ENCODE results near the gene ERO1B. TPM values are rescaled to one million over a fixed set of nuclear protein-coding genes. Genes with fewer than 3 reads are reported as not detected.

Gene ERO1B
- total RNA-seq, 2 experiments from 2014 or later, result 7.0 to 11.0 TPM

DNA sequence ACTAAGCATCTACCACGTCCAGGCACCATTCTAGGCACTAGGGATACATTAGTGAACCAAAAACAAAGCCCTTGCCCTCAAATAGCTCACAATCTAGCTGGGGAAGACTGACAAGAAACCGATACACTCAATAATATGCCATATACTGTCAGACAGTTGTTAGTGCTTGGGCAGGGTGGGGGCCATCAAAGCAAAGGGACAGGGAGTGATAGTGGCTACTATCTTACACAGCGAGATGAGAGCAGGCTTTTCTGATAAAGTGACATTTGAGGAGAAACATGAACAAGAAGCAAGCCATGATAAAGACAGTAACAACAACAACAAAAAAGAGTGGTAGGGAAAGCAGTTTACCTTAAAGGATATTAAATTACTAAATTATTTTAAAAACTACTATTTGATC lies 41.1 kb downstream of the ERO1B start:
- Histone ChIP-seq H3K4me2 (ENCODE audit: low read length) (no peak overlapping the region), H3K36me3 (ENCODE audit: insufficient read depth, low read length) (peaks cover 4% of the 10 kb centered on the region), H4K20me1 (ENCODE audit: insufficient read depth, low read length) (no peaks in the 10 kb centered on the region), H2AFZ (ENCODE audit: low read length) (no peak overlapping the region), H3K9me3 (ENCODE audit: low read length) (no peaks in the 10 kb centered on the region), H3K79me2 (ENCODE audit: insufficient read depth, low read depth, low read length) (no peaks in the 10 kb centered on the region), H3K4me3 (ENCODE audit: low read depth, low read length, poor library complexity, severe bottlenecking) (no peak overlapping the region), H3K9me2 (ENCODE audit: insufficient read depth, low read length) (0 out of 2 replicates have a peak, but pooled peaks cover 3% of the 10 kb centered on the region), H3K27ac (ENCODE audit: low read depth, low read length, poor library complexity, severe bottlenecking) (no peak overlapping the region), H3K4me1 (ENCODE audit: insufficient read depth, low read length, poor library complexity, severe bottlenecking) (no peaks in the 10 kb centered on the region)
- intact Hi-C loops (cut with micrococcal nuclease; ENCODE audit: unreplicated experiment), result no loop called here
- no peak for DNase-seq (ENCODE audit: low spot score)
- BruUV-seq (replicated peaks), result no TSS peak
- POLR2A ChIA-PET, result no interaction called here
- CTCF ChIA-PET (ENCODE audit: unreplicated experiment), result no interaction called here
- TF ChIP-seq, protein P1, sequence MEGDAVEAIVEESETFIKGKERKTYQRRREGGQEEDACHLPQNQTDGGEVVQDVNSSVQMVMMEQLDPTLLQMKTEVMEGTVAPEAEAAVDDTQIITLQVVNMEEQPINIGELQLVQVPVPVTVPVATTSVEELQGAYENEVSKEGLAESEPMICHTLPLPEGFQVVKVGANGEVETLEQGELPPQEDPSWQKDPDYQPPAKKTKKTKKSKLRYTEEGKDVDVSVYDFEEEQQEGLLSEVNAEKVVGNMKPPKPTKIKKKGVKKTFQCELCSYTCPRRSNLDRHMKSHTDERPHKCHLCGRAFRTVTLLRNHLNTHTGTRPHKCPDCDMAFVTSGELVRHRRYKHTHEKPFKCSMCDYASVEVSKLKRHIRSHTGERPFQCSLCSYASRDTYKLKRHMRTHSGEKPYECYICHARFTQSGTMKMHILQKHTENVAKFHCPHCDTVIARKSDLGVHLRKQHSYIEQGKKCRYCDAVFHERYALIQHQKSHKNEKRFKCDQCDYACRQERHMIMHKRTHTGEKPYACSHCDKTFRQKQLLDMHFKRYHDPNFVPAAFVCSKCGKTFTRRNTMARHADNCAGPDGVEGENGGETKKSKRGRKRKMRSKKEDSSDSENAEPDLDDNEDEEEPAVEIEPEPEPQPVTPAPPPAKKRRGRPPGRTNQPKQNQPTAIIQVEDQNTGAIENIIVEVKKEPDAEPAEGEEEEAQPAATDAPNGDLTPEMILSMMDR (conservative IDR thresholded peaks at IDR 0.05; ENCODE audit: low read length), result no peak
- TF ChIP-seq EZH2phosphoT487 (IDR thresholded peaks at IDR 0.05; ENCODE audit: borderline replicate concordance, low read depth, low read length), result no peak

DNA sequence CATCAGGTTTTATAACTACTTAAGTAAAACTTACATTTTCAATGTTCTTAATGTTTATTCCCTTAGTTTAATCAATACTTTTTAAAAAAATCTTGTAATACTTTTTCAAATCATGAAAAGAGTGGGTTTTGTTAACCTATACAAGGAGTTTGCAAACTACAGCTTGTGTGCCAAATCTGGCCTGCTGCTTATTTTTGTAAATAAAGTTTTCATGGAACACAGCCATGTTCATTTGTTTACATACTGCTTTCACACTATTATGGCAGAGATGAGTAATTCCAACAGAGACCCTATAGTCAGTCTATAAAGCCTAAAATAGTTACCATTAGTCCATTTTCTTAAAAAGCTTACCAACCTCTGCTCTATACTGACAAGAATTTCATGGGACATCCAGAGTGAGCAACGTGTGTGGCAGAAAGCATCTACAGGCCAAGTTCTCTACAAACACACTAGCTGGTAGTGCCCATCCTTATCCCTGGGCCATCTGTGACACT lies 42.6 kb downstream of the ERO1B start:
- no peak for TF ChIP-seq EZH2phosphoT487 (IDR thresholded peaks at IDR 0.05; ENCODE audit: borderline replicate concordance, low read depth, low read length)
- TF ChIP-seq, protein P1 (conservative IDR thresholded peaks at IDR 0.05; ENCODE audit: low read length), result no peak
- no peak for DNase-seq (ENCODE audit: low spot score)
- ChIA-PET POLR2A (interaction anchor here (0.7 to 1.1 kb wide), 3 partner anchors 8 to 44 kb away, joined by 3 to 4 read pairs (median 3); no protein-coding TSS in a partner anchor), CTCF (ENCODE audit: unreplicated experiment) (no interaction called here)
- no peaks in the 10 kb centered on the region for H3K4me1 ChIP-seq (ENCODE audit: insufficient read depth, low read length, poor library complexity, severe bottlenecking)
- intact Hi-C loops (cut with micrococcal nuclease; ENCODE audit: unreplicated experiment), result no loop called here
- H3K4me3 ChIP-seq (ENCODE audit: low read depth, low read length, poor library complexity, severe bottlenecking), result no peak overlapping the region
- no peaks in the 10 kb centered on the region for H3K79me2 ChIP-seq (ENCODE audit: insufficient read depth, low read depth, low read length)
- no peak overlapping the region for H2AFZ ChIP-seq (ENCODE audit: low read length)
- H3K4me2 ChIP-seq (ENCODE audit: low read length), result no peak overlapping the region
- H3K27ac ChIP-seq (ENCODE audit: low read depth, low read length, poor library complexity, severe bottlenecking), result no peak overlapping the region
- H3K9me3 ChIP-seq (ENCODE audit: low read length), result no peaks in the 10 kb centered on the region
- BruUV-seq (replicated peaks), result no TSS peak
- H3K36me3 ChIP-seq (ENCODE audit: insufficient read depth, low read length), result peaks cover 4% of the 10 kb centered on the region
- H3K9me2 ChIP-seq (ENCODE audit: insufficient read depth, low read length), result 0 out of 2 replicates have a peak, but pooled peaks cover 3% of the 10 kb centered on the region
- H4K20me1 ChIP-seq (ENCODE audit: insufficient read depth, low read length), result no peaks in the 10 kb centered on the region

DNA sequence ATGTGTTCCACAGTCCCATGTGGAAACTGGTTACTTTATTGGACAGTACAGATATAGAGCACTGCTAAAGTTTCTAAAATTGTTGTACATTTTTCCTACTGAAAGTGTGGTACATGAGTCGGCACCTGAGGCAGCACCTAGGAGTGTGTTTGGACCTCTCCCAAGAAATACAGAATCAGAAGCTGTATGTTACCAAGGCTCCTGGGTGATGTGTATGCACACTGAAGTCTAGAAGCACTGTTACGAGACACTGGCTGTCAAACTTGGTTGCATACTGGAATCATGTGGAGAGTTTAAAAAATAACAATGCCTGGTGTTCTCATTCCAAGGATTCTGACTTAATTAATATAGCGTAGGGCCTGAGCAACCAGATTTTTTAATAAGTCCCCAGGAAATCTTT lies 46.6 kb downstream of the ERO1B start:
- Histone ChIP-seq H3K79me2 (ENCODE audit: insufficient read depth, low read depth, low read length) (no peaks in the 10 kb centered on the region), H4K20me1 (ENCODE audit: insufficient read depth, low read length) (no peaks in the 10 kb centered on the region), H3K36me3 (ENCODE audit: insufficient read depth, low read length) (no peaks in the 10 kb centered on the region), H3K9me2 (ENCODE audit: insufficient read depth, low read length) (no peaks in the 10 kb centered on the region), H3K4me1 (ENCODE audit: insufficient read depth, low read length, poor library complexity, severe bottlenecking) (no peaks in the 10 kb centered on the region), H3K27ac (ENCODE audit: low read depth, low read length, poor library complexity, severe bottlenecking) (no peak overlapping the region), H3K9me3 (ENCODE audit: low read length) (no peaks in the 10 kb centered on the region), H2AFZ (ENCODE audit: low read length) (no peak overlapping the region), H3K4me2 (ENCODE audit: low read length) (no peak overlapping the region), H3K4me3 (ENCODE audit: low read depth, low read length, poor library complexity, severe bottlenecking) (no peak overlapping the region)
- no peak for DNase-seq (ENCODE audit: low spot score)
- BruUV-seq (replicated peaks), result no TSS peak
- intact Hi-C loops (cut with micrococcal nuclease; ENCODE audit: unreplicated experiment), result no loop called here
- ChIA-PET POLR2A (no interaction called here), CTCF (ENCODE audit: unreplicated experiment) (no interaction called here)
- TF ChIP-seq, protein P1 (conservative IDR thresholded peaks at IDR 0.05; ENCODE audit: low read length), result no peak
- no peak for TF ChIP-seq EZH2phosphoT487 (IDR thresholded peaks at IDR 0.05; ENCODE audit: borderline replicate concordance, low read depth, low read length)

All from OCI-LY7 (cell line).